ENCODE results near the gene DUSP10.

DUSP10 gene

GRCh38 chr1:221762121-221762520 is 20.2 kb upstream of the DUSP10 start:
- no peak for DNase-seq

- DNase-seq, result no peak
Observed at GRCh38 chr1:221761354-221762002, 19.6 kb upstream of the DUSP10 start.

- DNase-seq, result no peak
Observed at GRCh38 chr1:221760911-221761310, 19.0 kb upstream of the DUSP10 start.

GRCh38 chr1:221759436-221759835 is 17.5 kb upstream of the DUSP10 start:
- no peak for DNase-seq

GRCh38 chr1:221758455-221758854 is 16.6 kb upstream of the DUSP10 start:
- DNase-seq, result no peak

GRCh38 chr1:221756830-221757551 is 15.1 kb upstream of the DUSP10 start:
- no peak for DNase-seq

- no peak for DNase-seq
Observed at GRCh38 chr1:221753828-221754188, 11.9 kb upstream of the DUSP10 start.

- no peak for DNase-seq
Observed at GRCh38 chr1:221751226-221751887, 9.5 kb upstream of the DUSP10 start.

- DNase-seq, result no peak
Observed at GRCh38 chr1:221748981-221749380, 7.1 kb upstream of the DUSP10 start.

- no peak for DNase-seq
Observed at GRCh38 chr1:221747839-221748238, 6.0 kb upstream of the DUSP10 start.

GRCh38 chr1:221743416-221744208 is 1.7 kb upstream of the DUSP10 start:
- DNase-seq, result peak in 1 of 2 donors; percentile 18

- DNase-seq, result peak; percentile 86 to 88
Observed at GRCh38 chr1:221742555-221743415, 896 bp upstream of the DUSP10 start.

GRCh38 chr1:221740993-221741702 is 741 bp downstream of the DUSP10 start:
- DNase-seq, result peak in 1 of 2 donors; percentile 47

GRCh38 chr1:221740369-221740992 is 1.4 kb downstream of the DUSP10 start:
- no peak for DNase-seq

- DNase-seq, result no peak
Observed at GRCh38 chr1:221739677-221740025, 2.2 kb downstream of the DUSP10 start.

- no peak for DNase-seq
Observed at GRCh38 chr1:221739018-221739676, 2.7 kb downstream of the DUSP10 start.

- no peak for DNase-seq
Observed at GRCh38 chr1:221736714-221737113, 5.2 kb downstream of the DUSP10 start.

- no peak for DNase-seq
Observed at GRCh38 chr1:221735999-221736398, 5.9 kb downstream of the DUSP10 start.

GRCh38 chr1:221734187-221734586 is 7.7 kb downstream of the DUSP10 start:
- DNase-seq, result no peak

GRCh38 chr1:221732052-221732451 is 9.8 kb downstream of the DUSP10 start:
- DNase-seq, result no peak

Measured in CD4-positive, alpha-beta T cell treated with Interferon alpha-2 for 1 hour (primary cell).